Activated T-helper 1 cell treated with anti-CD3 and anti-CD28 coated beads, Interleukin-12 subunit alpha, Interleukin-12 subunit beta, Interleukin-2, Interleukin-4 antibody, amounts not matched to agents 30 ng/mL and 10 ng/mL and 1 ng/mL, durations not matched to agents 14 hours and 24 hours and 36 hours (primary cell): ENCODE data around the gene RAB37. TPM values are rescaled to one million over a fixed set of nuclear protein-coding genes. Genes with fewer than 3 reads are reported as not detected.

Source experiments
- DNase-seq: peaks from one replicate; pipeline ENCODE4 v3.0.0; 2021; ENCODE audit warnings: low spot score
- H3K27ac Mint-ChIP-seq: one replicate; pipeline ENCODE4 v1.8.0; 2021; ENCODE audit warnings: mild to moderate bottlenecking, mixed read lengths
- H3K27me3 Mint-ChIP-seq: one replicate; pipeline ENCODE4 v1.8.0; 2022; ENCODE audit warnings: mild to moderate bottlenecking, moderate library complexity, mixed read lengths; ENCODE audit not compliant: insufficient read depth
- H3K36me3 Mint-ChIP-seq: one replicate; pipeline ENCODE4 v1.8.0; 2021; ENCODE audit warnings: low read depth, mixed read lengths
- H3K4me1 Mint-ChIP-seq: one replicate; pipeline ENCODE4 v1.8.0; 2021; ENCODE audit warnings: low read depth, mixed read lengths
- H3K4me3 Mint-ChIP-seq: one replicate; pipeline ENCODE4 v1.8.0; 2021; ENCODE audit warnings: mild to moderate bottlenecking, moderate library complexity, mixed read lengths
- H3K9me3 Mint-ChIP-seq: one replicate; pipeline ENCODE4 v1.8.0; 2021; ENCODE audit warnings: mixed read lengths
- intact Hi-C: fragments of 100-400 bp; cut with micrococcal nuclease; formaldehyde crosslinking; loops from one replicate; pipeline ENCODE4 v1.15.1; 2024
- total RNA-seq: library from RNA; stranded (reverse); gene quantifications from 2 replicates; pipeline ENCODE4 v1.2.3, GENCODE V29; 2022

Gene RAB37
- total RNA-seq, 1 donor from 2014 or later: 6.1 TPM

- Mint-ChIP-seq H3K4me1 (peaks cover 35% of the 10 kb centered on the region), H3K36me3 (peaks cover 53% of the 10 kb centered on the region), H3K27me3 (no peaks in the 10 kb centered on the region), H3K4me3 (no peak overlapping the region), H3K27ac (no peak overlapping the region), H3K9me3 (no peaks in the 10 kb centered on the region)
- intact Hi-C loops: no loop called here
- DNase-seq: no peak
Measured at GRCh38 chr17:74771319-74771914, 34.4 kb downstream of the RAB37 start.

GRCh38 chr17:74772053-74772452 lies 35.0 kb downstream of the RAB37 start:
- peaks cover 41% of the 10 kb centered on the region for H3K4me1 Mint-ChIP-seq
- no peak overlapping the region for H3K27ac Mint-ChIP-seq
- no peaks in the 10 kb centered on the region for H3K9me3 Mint-ChIP-seq
- H3K4me3 Mint-ChIP-seq: no peak overlapping the region
- peaks cover 51% of the 10 kb centered on the region for H3K36me3 Mint-ChIP-seq
- intact Hi-C loops: no loop called here
- DNase-seq: no peak
- no peaks in the 10 kb centered on the region for H3K27me3 Mint-ChIP-seq

GRCh38 chr17:74773414-74773813 lies 36.4 kb downstream of the RAB37 start:
- intact Hi-C loops: no loop called here
- Mint-ChIP-seq H3K27ac (peak overlapping the region; percentile 52), H3K9me3 (no peaks in the 10 kb centered on the region), H3K36me3 (peaks cover 48% of the 10 kb centered on the region), H3K4me3 (peak overlapping the region; percentile 77), H3K4me1 (peaks cover 54% of the 10 kb centered on the region), H3K27me3 (no peaks in the 10 kb centered on the region)
- DNase-seq: no peak

DNA sequence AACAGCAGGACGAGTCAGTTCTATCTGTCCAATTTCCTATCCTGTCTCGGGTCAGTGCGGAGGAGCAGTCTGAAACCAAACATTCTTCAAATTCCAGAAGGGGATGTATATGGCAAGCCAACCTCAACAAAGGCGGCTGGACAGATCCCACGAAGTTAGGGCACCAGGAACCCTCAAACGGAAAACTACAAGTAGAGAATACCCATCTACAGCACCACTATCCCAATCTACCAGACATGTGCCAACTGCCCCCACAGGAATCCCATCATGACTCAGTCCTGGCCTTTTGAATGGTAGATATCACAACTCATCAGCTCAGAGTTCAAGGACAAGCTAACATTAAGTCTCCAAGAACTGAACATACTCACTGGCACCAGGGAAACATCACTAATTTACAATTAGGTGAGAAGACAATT lies 36.8 kb downstream of the RAB37 start:
- Mint-ChIP-seq H3K27me3 (no peaks in the 10 kb centered on the region), H3K36me3 (peaks cover 43% of the 10 kb centered on the region), H3K4me3 (peak overlapping the region; percentile 77), H3K4me1 (peaks cover 55% of the 10 kb centered on the region), H3K27ac (peak overlapping the region; percentile 52), H3K9me3 (no peaks in the 10 kb centered on the region)
- DNase-seq: no peak
- intact Hi-C loops: no loop called here

DNA sequence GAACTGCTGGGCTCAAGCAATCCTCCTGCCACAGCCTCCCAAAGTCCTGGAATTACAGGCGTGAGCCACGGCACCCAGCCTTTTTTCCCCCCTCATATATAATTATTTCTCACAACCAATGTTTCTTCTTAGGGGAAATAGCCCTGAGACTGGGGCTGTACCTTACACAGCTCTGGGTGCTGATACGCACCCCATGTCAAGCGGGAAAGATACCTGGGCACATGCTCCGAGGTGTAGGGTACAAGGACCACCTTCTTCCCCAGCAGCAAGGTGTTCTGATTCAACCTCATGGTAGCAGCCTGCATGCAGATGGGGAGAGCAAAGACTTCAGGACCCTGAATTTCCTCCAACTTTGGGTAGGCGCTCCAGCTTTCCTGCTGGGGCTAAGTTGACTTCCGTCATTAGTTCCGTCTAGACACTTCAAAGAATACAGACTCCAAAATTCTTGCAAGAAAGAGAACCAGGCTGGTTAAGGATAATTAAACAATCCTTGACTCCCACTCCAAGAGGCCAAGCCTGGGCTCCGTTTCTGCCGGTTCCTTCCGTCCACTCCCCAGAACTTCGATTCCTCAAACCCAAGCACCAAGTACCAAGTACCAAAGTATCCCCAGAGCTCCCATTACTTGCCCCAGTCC lies 38.5 kb downstream of the RAB37 start:
- H3K27me3 Mint-ChIP-seq: no peaks in the 10 kb centered on the region
- peak overlapping the region; percentile 99 for H3K4me3 Mint-ChIP-seq
- H3K27ac Mint-ChIP-seq: peak overlapping the region; percentile 91
- intact Hi-C loops: loop anchor here (1.0 to 5.0 kb wide), 4 partner anchors 16 to 263 kb away; partner anchors contain the start of gene NHERF1
- DNase-seq: no peak
- peaks cover 67% of the 10 kb centered on the region for H3K4me1 Mint-ChIP-seq
- H3K36me3 Mint-ChIP-seq: peaks cover 41% of the 10 kb centered on the region
- H3K9me3 Mint-ChIP-seq: no peaks in the 10 kb centered on the region

DNA sequence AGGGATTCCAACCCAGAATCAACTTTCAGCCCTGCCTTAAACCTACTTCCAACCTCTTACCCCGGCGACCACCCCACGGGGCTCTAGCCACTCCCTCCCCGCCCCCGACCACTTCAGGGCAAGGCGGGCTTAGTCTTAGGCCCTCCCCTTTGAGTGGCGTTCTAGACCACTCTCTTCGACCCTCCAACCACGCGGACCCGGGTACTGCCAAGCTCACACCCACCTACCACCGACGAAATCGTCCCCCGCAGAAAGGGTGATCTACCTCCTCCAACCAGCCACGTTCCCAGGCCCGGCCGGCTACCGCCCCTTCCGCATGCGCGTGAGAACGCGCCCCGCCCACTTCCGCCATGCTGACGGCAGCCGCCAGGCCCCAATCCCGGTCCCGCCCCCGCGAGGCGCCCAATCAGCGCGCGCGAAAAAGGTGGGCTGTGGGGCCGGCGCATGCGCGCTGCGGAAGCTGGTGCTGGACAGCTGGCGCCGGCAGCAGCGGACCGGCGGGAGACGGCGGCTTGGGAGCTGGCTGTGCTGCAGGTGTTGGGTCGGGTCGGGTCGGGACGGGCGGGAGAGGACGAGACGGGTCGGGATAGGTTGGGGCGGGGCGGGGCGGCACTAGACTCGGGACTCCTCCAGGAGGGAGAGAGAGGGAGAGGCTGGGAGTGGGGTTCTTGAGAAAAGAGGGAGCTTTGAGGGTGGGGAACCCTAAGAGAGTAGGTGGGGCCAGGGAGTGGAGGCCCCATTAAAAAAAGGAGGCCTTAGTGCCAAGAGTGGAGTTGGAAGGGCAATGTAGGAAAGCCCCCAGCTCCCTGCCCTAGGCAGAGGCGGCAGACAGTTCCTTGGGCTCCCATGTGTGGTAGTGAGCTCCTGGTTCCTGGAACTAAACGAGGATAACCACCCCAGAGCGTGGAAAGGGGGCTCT lies 39.2 kb downstream of the RAB37 start, which contains the start of gene NAT9:
Gene NAT9, minus strand, starts transcription at position 302 of the 919 bp plus-strand sequence. CDS start 647 bp downstream, outside the sequence.
- no peaks in the 10 kb centered on the region for H3K9me3 Mint-ChIP-seq
- H3K4me1 Mint-ChIP-seq: peaks cover 69% of the 10 kb centered on the region
- peaks cover 35% of the 10 kb centered on the region for H3K36me3 Mint-ChIP-seq
- H3K27me3 Mint-ChIP-seq: no peaks in the 10 kb centered on the region
- peak; percentile 99 for DNase-seq
- H3K4me3 Mint-ChIP-seq: peak within 1 kb of the TSS; percentile 99
- H3K27ac Mint-ChIP-seq: peak within 1 kb of the TSS; percentile 91
- intact Hi-C loops: loop anchor here (1.0 to 5.0 kb wide), 4 partner anchors 15 to 264 kb away; partner anchors contain the start of gene NHERF1

DNA sequence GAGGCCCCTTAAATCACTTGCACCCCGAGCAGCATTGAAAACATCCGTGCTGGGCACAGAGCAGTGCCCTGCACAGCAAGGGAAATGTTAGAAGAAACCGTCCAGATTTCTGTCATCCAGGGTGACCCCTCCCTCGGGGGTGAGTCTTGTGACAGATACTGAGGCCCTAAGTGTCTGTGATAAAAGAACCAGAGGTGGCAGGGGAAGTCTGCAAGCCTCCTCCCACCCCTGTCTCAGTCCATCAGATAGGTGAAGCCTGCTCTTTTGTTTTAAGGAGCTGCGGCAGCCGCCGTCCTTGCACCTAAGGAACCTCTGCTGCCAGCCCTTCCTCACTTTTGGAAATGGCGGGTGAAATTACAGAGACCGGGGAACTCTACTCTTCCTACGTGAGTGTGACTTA lies 39.9 kb downstream of the RAB37 start:
- H3K27ac Mint-ChIP-seq: peak overlapping the region; percentile 52
- no peaks in the 10 kb centered on the region for H3K9me3 Mint-ChIP-seq
- peaks cover 76% of the 10 kb centered on the region for H3K4me1 Mint-ChIP-seq
- H3K4me3 Mint-ChIP-seq: peak overlapping the region; percentile 99
- no peaks in the 10 kb centered on the region for H3K27me3 Mint-ChIP-seq
- peaks cover 33% of the 10 kb centered on the region for H3K36me3 Mint-ChIP-seq
- intact Hi-C loops: loop anchor here (1.0 to 5.0 kb wide), 4 partner anchors 14 to 265 kb away; partner anchors contain the start of gene NHERF1
- no peak for DNase-seq

DNA sequence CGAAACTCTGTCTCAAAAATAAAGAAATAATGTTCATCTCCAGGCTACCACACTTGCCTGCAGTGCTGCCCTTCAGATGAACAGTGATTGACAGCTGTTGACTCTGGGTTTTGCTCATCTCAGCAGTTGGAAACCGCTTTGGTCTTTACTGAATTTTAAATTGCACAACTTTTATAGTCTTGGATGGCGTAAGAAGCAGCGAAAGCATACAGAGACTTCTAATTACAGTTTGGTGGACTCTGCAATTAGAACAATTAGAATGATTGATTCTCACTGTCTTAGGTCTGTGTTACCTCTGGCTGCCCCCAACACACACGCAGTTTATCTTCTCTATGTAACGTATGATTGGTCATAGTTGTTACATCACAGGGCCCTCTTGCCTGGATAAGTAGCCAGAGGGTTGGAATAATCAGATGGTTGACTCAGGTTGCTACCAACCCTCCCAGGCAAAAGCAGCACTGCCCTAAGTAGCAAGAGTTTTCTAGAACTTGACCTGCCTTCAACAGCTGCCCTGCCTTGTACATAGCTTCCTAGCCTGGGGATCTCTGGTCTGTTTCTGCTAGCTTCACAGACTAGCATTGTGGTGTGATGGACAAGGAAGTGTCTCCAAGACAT lies 41.0 kb downstream of the RAB37 start:
- H3K36me3 Mint-ChIP-seq: peaks cover 28% of the 10 kb centered on the region
- intact Hi-C loops: loop anchor here (5.0 kb wide), 1 partner anchor 266 kb away; no protein-coding TSS in a partner anchor
- no peaks in the 10 kb centered on the region for H3K27me3 Mint-ChIP-seq
- peak overlapping the region; percentile 99 for H3K4me3 Mint-ChIP-seq
- DNase-seq: no peak
- peaks cover 78% of the 10 kb centered on the region for H3K4me1 Mint-ChIP-seq
- H3K9me3 Mint-ChIP-seq: no peaks in the 10 kb centered on the region
- no peak overlapping the region for H3K27ac Mint-ChIP-seq

- H3K4me3 Mint-ChIP-seq: peak overlapping the region; percentile 79
- peaks cover 20% of the 10 kb centered on the region for H3K36me3 Mint-ChIP-seq
- DNase-seq: no peak
- intact Hi-C loops: loop anchor here (5.0 kb wide), 1 partner anchor 267 kb away; no protein-coding TSS in a partner anchor
- H3K27ac Mint-ChIP-seq: peak overlapping the region; percentile 74
- no peaks in the 10 kb centered on the region for H3K27me3 Mint-ChIP-seq
- peaks cover 70% of the 10 kb centered on the region for H3K4me1 Mint-ChIP-seq
- H3K9me3 Mint-ChIP-seq: no peaks in the 10 kb centered on the region
Measured at GRCh38 chr17:74778960-74779359, 41.9 kb downstream of the RAB37 start.

DNA sequence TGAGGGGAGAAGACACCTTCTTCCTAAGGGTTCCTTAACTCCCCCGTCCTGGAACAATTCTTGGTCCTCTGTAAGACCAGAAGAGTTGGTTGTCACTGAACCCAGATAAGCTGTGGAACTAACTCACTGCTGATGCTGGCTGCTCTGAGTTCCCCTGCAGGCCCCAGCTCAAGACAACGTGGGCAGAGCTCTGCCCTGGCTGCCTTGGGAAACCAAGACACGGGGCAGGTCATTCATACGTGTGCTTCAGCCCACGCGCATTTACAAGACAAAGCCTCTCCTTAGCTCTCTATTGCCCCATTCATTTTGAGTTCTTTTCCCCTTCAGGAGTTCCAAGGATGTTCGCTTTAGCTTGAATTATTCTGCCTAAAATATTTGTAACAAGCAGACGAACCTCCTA lies 42.4 kb downstream of the RAB37 start:
- no peak for DNase-seq
- H3K27ac Mint-ChIP-seq: peak overlapping the region; percentile 98
- H3K36me3 Mint-ChIP-seq: peaks cover 19% of the 10 kb centered on the region
- H3K9me3 Mint-ChIP-seq: no peaks in the 10 kb centered on the region
- H3K27me3 Mint-ChIP-seq: no peaks in the 10 kb centered on the region
- intact Hi-C loops: loop anchor here (5.0 kb wide), 1 partner anchor 267 kb away; no protein-coding TSS in a partner anchor
- peak overlapping the region; percentile 79 for H3K4me3 Mint-ChIP-seq
- H3K4me1 Mint-ChIP-seq: peaks cover 72% of the 10 kb centered on the region

DNA sequence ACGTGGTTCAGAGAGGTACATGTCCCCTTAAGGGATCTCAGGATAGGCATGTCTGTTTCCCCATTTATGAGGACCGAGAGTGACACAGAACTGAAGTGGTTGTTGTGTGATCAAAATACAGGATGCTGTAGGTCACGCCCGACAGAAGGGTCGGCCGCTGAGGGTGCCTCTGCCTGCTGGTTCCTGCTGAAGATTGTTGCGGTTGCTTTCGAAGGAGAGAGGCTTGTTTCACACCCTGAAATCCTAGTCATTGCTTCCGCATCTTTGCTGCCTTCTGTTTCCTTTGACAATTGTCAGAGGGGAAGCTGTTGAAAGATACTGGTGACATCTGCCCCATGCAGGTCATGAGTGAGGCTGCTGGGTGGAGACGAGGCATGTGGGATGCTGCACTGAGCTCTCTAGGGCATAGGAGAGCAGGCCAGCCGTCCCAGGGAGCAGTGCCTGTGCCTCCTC lies 42.9 kb downstream of the RAB37 start:
- peak overlapping the region; percentile 98 for H3K27ac Mint-ChIP-seq
- intact Hi-C loops: loop anchor here (1.0 to 5.0 kb wide), 3 partner anchors 11 to 268 kb away; no protein-coding TSS in a partner anchor
- DNase-seq: peak; percentile 71
- H3K9me3 Mint-ChIP-seq: no peaks in the 10 kb centered on the region
- peaks cover 77% of the 10 kb centered on the region for H3K4me1 Mint-ChIP-seq
- peaks cover 20% of the 10 kb centered on the region for H3K36me3 Mint-ChIP-seq
- peak overlapping the region; percentile 79 for H3K4me3 Mint-ChIP-seq
- no peaks in the 10 kb centered on the region for H3K27me3 Mint-ChIP-seq
